Measurements from ENCODE around the gene RIN3.

- TF ChIP-seq CTCF (IDR thresholded peaks at IDR 0.05; ENCODE audit: insufficient read depth, low read depth, low read length) (peak; percentile 41), EZH2 (IDR thresholded peaks at IDR 0.05; ENCODE audit: insufficient read depth, low read length) (no peak)
Measured at GRCh38 chr14:92686900-92687427, 173.4 kb downstream of the RIN3 start.

Measured in astrocyte (in vitro differentiated cells and primary cell).